ENCODE measurements around the gene LYSMD4.
A peak's percentile ranks its signal among the peaks of the same experiment; 100 is the strongest.
"Not testable (repeated sequence)": the region's sequence is repeated elsewhere in the genome, so short reads cannot be mapped to it uniquely, and the experiment has no call there.

LYSMD4 gene

GRCh38 chr15:99733268-99734039 is at the start of gene LYSMD4:
Gene LYSMD4, minus strand, starts transcription at chr15:99733437. Its CDS starts 1,438 bp downstream, at chr15:99731999.
- no peaks in the 10 kb centered on the region for H3K9me3 ChIP-seq
- in situ Hi-C loops (cut with MboI; ENCODE audit: low sequenced_read_pairs) = no loop called here
- peak within 1 kb of the TSS; percentile 71 for H3K4me3 ChIP-seq
- H3K4me1 ChIP-seq = peaks cover 10% of the 10 kb centered on the region
- DNase-seq (ENCODE audit: low spot score in 2 of 2) = peak; percentile 85 to 99
- H3K36me3 ChIP-seq (replicated peaks) = peaks cover 11% of the 10 kb centered on the region
- H3K27me3 ChIP-seq (ENCODE audit: low read depth) = no peaks in the 10 kb centered on the region

- DNase-seq (ENCODE audit: low spot score in 2 of 2); H3K4me1 ChIP-seq; H3K4me3 ChIP-seq; H3K9me3 ChIP-seq; H3K27me3 ChIP-seq (ENCODE audit: low read depth); H3K36me3 ChIP-seq (replicated peaks); in situ Hi-C loops (cut with MboI; ENCODE audit: low sequenced_read_pairs): not testable (repeated sequence)
These were observed 48.8 kb upstream of the LYSMD4 start for GRCh38 chr15:99782029-99782428.

- in situ Hi-C loops (cut with MboI; ENCODE audit: low sequenced_read_pairs) = no loop called here
- H3K4me1 ChIP-seq = no peaks in the 10 kb centered on the region
- H3K4me3 ChIP-seq = no peak overlapping the region
- H3K27me3 ChIP-seq (ENCODE audit: low read depth) = no peaks in the 10 kb centered on the region; the same call in 1 of the 2 replicates
- DNase-seq (ENCODE audit: low spot score in 2 of 2) = no peak
- no peaks in the 10 kb centered on the region for H3K36me3 ChIP-seq (replicated peaks)
- H3K9me3 ChIP-seq = no peaks in the 10 kb centered on the region
These were observed 43.9 kb upstream of the LYSMD4 start for GRCh38 chr15:99777144-99777543.

GRCh38 chr15:99764522-99764921 is 31.3 kb upstream of the LYSMD4 start:
- Histone ChIP-seq H3K27me3 (ENCODE audit: low read depth) (no peaks in the 10 kb centered on the region; the same call in 1 of the 2 replicates), H3K4me3 (no peak overlapping the region), H3K4me1 (peaks cover 5% of the 10 kb centered on the region; the same call in 1 of the 2 replicates), H3K36me3 (replicated peaks) (no peaks in the 10 kb centered on the region), H3K9me3 (no peaks in the 10 kb centered on the region)
- no peak for DNase-seq (ENCODE audit: low spot score in 2 of 2)
- in situ Hi-C loops (cut with MboI; ENCODE audit: low sequenced_read_pairs) = no loop called here

GRCh38 chr15:99763827-99764226 is 30.6 kb upstream of the LYSMD4 start:
- Histone ChIP-seq H3K4me1 (peaks cover 5% of the 10 kb centered on the region; the same call in 1 of the 2 replicates), H3K36me3 (replicated peaks) (no peaks in the 10 kb centered on the region), H3K4me3 (no peak overlapping the region), H3K9me3 (no peaks in the 10 kb centered on the region), H3K27me3 (ENCODE audit: low read depth) (no peaks in the 10 kb centered on the region; the same call in 1 of the 2 replicates)
- in situ Hi-C loops (cut with MboI; ENCODE audit: low sequenced_read_pairs) = no loop called here
- DNase-seq (ENCODE audit: low spot score in 2 of 2) = no peak

- Histone ChIP-seq H3K4me3 (no peak overlapping the region), H3K27me3 (ENCODE audit: low read depth) (no peaks in the 10 kb centered on the region; the same call in 1 of the 2 replicates), H3K9me3 (no peaks in the 10 kb centered on the region), H3K4me1 (peaks cover 5% of the 10 kb centered on the region; the same call in 1 of the 2 replicates), H3K36me3 (replicated peaks) (no peaks in the 10 kb centered on the region)
- in situ Hi-C loops (cut with MboI; ENCODE audit: low sequenced_read_pairs) = no loop called here
- DNase-seq (ENCODE audit: low spot score in 2 of 2) = no peak
These were observed 29.1 kb upstream of the LYSMD4 start for GRCh38 chr15:99762288-99762687.

GRCh38 chr15:99755692-99756409 is 22.6 kb upstream of the LYSMD4 start:
- in situ Hi-C loops (cut with MboI; ENCODE audit: low sequenced_read_pairs) = no loop called here
- no peak overlapping the region for H3K4me3 ChIP-seq
- H3K36me3 ChIP-seq (replicated peaks) = no peaks in the 10 kb centered on the region
- H3K9me3 ChIP-seq = no peaks in the 10 kb centered on the region
- no peaks in the 10 kb centered on the region for H3K27me3 ChIP-seq (ENCODE audit: low read depth)
- no peaks in the 10 kb centered on the region for H3K4me1 ChIP-seq
- DNase-seq (ENCODE audit: low spot score in 2 of 2) = peak; percentile 64 to 70

- no peaks in the 10 kb centered on the region for H3K9me3 ChIP-seq
- H3K4me3 ChIP-seq = no peak overlapping the region
- no peaks in the 10 kb centered on the region for H3K36me3 ChIP-seq (replicated peaks)
- no peaks in the 10 kb centered on the region for H3K27me3 ChIP-seq (ENCODE audit: low read depth)
- no peaks in the 10 kb centered on the region for H3K4me1 ChIP-seq
- in situ Hi-C loops (cut with MboI; ENCODE audit: low sequenced_read_pairs) = no loop called here
- DNase-seq (ENCODE audit: low spot score in 2 of 2) = no peak
These were observed 19.8 kb upstream of the LYSMD4 start for GRCh38 chr15:99753066-99753465.

GRCh38 chr15:99752556-99752955 is 19.3 kb upstream of the LYSMD4 start:
- H3K36me3 ChIP-seq (replicated peaks) = no peaks in the 10 kb centered on the region
- H3K4me1 ChIP-seq = no peaks in the 10 kb centered on the region
- DNase-seq (ENCODE audit: low spot score in 2 of 2) = no peak
- in situ Hi-C loops (cut with MboI; ENCODE audit: low sequenced_read_pairs) = no loop called here
- H3K27me3 ChIP-seq (ENCODE audit: low read depth) = no peaks in the 10 kb centered on the region
- no peak overlapping the region for H3K4me3 ChIP-seq
- no peaks in the 10 kb centered on the region for H3K9me3 ChIP-seq

- H3K27me3 ChIP-seq (ENCODE audit: low read depth); H3K36me3 ChIP-seq (replicated peaks); H3K4me3 ChIP-seq; DNase-seq (ENCODE audit: low spot score in 2 of 2); H3K4me1 ChIP-seq; in situ Hi-C loops (cut with MboI; ENCODE audit: low sequenced_read_pairs); H3K9me3 ChIP-seq: not testable (repeated sequence)
These were observed 17.1 kb upstream of the LYSMD4 start for GRCh38 chr15:99750326-99750725.

GRCh38 chr15:99749386-99749785 is 16.1 kb upstream of the LYSMD4 start:
- no peaks in the 10 kb centered on the region for H3K9me3 ChIP-seq
- DNase-seq (ENCODE audit: low spot score in 2 of 2) = no peak
- H3K4me3 ChIP-seq = no peak overlapping the region
- no peaks in the 10 kb centered on the region for H3K27me3 ChIP-seq (ENCODE audit: low read depth)
- H3K36me3 ChIP-seq (replicated peaks) = no peaks in the 10 kb centered on the region
- H3K4me1 ChIP-seq = no peaks in the 10 kb centered on the region
- in situ Hi-C loops (cut with MboI; ENCODE audit: low sequenced_read_pairs) = no loop called here

GRCh38 chr15:99745370-99746086 is 12.3 kb upstream of the LYSMD4 start:
- Histone ChIP-seq H3K27me3 (ENCODE audit: low read depth) (no peaks in the 10 kb centered on the region), H3K4me3 (no peak overlapping the region), H3K36me3 (replicated peaks) (no peaks in the 10 kb centered on the region), H3K9me3 (no peaks in the 10 kb centered on the region), H3K4me1 (no peaks in the 10 kb centered on the region)
- in situ Hi-C loops (cut with MboI; ENCODE audit: low sequenced_read_pairs) = no loop called here
- no peak for DNase-seq (ENCODE audit: low spot score in 2 of 2)

GRCh38 chr15:99744142-99744541 is 10.9 kb upstream of the LYSMD4 start:
- in situ Hi-C loops (cut with MboI; ENCODE audit: low sequenced_read_pairs) = no loop called here
- no peaks in the 10 kb centered on the region for H3K4me1 ChIP-seq
- no peaks in the 10 kb centered on the region for H3K27me3 ChIP-seq (ENCODE audit: low read depth)
- no peaks in the 10 kb centered on the region for H3K9me3 ChIP-seq
- H3K36me3 ChIP-seq (replicated peaks) = no peaks in the 10 kb centered on the region
- DNase-seq (ENCODE audit: low spot score in 2 of 2) = no peak
- no peak overlapping the region for H3K4me3 ChIP-seq

- Histone ChIP-seq H3K9me3 (no peaks in the 10 kb centered on the region), H3K4me3 (no peak overlapping the region), H3K36me3 (replicated peaks) (no peaks in the 10 kb centered on the region), H3K4me1 (no peaks in the 10 kb centered on the region), H3K27me3 (ENCODE audit: low read depth) (no peaks in the 10 kb centered on the region)
- in situ Hi-C loops (cut with MboI; ENCODE audit: low sequenced_read_pairs) = no loop called here
- DNase-seq (ENCODE audit: low spot score in 2 of 2) = no peak
These were observed 8.6 kb upstream of the LYSMD4 start for GRCh38 chr15:99741835-99742234.

Data from HAP-1 (cell line).